RPMI8226 (cell line): ENCODE results near the gene CLNK.
"Not testable (repeated sequence)": the region's sequence is repeated elsewhere in the genome, so short reads cannot be mapped to it uniquely, and the experiment has no call there.

ENCODE experiments used
- DNase-seq: peaks from one replicate; pipeline ENCODE4 v3.0.0-alpha.2; 2015

CLNK gene

DNA sequence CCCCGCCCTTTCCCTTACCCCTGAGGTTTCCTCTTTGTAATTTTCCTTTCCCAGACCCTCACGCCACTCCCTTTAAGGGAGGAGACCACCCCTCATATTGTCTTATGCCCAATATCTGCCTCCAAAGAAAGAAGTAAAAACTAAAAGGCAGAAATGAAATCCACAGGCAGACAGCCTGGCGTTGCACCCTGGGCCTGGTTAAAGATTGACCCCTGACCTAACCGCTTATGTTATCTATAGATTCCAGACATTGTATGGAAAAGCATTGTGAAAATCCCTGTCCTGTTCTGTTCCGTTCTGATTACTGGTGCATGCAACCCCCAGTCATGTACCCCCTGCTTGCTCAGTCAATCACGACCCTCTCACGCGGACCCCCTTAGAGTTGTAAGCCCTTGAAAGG is 110.0 kb downstream of the CLNK start:
- DNase-seq = not testable (repeated sequence)

GRCh38 chr4:10571909-10572308 is 112.7 kb downstream of the CLNK start:
- no peak for DNase-seq

GRCh38 chr4:10569491-10569890 is 115.1 kb downstream of the CLNK start:
- DNase-seq = no peak

DNA sequence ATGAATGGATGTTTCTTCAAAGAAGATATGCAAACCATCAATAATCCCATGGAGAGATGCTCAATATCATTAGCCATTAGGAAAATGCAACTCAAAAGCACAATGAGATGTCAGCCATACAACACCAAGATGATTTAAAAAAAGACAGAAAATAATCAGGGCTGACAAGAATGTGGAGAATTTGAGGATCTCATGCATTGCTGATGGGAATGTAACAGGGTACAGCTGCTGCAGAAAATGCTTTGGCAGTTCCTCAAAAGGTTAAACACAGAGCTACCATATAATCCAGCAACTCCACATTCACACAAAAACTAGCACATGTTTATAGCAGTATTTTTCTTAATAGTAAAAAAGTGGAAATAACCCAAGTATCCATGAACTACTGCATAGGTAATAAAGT is 116.8 kb downstream of the CLNK start:
- DNase-seq = no peak

- DNase-seq = no peak
Observed at GRCh38 chr4:10565166-10565780, 119.3 kb downstream of the CLNK start.

GRCh38 chr4:10554694-10555093 is 129.9 kb downstream of the CLNK start:
- DNase-seq = peak; percentile 44

DNA sequence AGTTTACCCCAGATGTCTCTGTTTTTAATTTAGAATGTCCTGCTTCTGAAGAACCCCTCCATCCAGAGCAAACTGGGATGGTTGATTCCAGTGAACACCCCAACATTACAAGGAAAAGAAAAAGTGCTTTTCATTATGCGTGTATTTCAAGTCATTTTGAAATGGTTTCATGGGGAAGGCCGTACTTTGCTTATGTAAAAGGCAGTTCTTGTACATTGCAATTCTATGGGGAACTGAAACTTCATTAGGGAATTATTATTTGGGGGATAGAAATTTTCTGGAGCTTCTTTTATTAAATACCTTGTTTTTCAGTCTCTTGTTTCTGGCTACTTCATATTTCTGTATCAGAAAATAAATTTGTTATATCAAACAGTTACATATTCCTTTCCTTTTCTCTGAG is 130.4 kb downstream of the CLNK start:
- DNase-seq = no peak

GRCh38 chr4:10552591-10553280 is 131.8 kb downstream of the CLNK start:
- no peak for DNase-seq

- DNase-seq = no peak
Observed at GRCh38 chr4:10535912-10536311, 148.7 kb downstream of the CLNK start.

GRCh38 chr4:10534820-10535219 is 149.7 kb downstream of the CLNK start:
- DNase-seq = no peak

GRCh38 chr4:10532155-10532554 is 152.4 kb downstream of the CLNK start:
- DNase-seq = no peak

GRCh38 chr4:10530137-10530786 is 154.3 kb downstream of the CLNK start:
- no peak for DNase-seq

- no peak for DNase-seq
Observed at GRCh38 chr4:10529291-10530136, 155.1 kb downstream of the CLNK start.

GRCh38 chr4:10527438-10527837 is 157.1 kb downstream of the CLNK start:
- DNase-seq = no peak

GRCh38 chr4:10526429-10527222 is 157.9 kb downstream of the CLNK start:
- DNase-seq = no peak

DNA sequence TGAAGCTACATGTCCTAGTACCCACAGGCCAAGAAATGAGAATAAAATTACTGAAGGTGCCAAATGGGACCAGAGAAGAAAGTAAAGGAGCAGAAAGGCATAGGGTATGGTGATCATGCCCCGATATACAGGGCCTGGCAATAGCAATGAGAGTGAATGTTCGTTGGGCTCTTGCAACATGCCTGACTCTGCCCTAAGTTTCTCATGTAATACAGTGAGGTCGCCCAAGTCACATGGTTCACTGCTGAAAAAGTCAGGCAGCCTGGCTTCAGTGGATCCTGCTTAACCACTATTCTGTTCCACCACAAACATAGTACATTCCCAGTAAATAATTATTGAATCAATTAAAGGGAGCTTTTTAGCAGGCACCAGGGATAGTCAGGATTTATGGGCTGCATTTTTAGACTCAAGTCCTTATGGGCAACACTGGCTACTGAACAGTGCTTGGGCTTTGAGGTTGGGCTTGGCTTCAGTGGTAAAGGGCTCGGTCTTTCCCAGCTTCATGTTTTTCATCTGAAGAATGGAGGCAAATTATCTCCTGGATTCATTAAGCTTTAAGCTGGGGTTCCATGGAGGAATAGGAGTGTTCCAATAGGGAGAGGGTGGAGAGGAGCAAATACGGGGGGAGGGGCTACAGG is 160.3 kb downstream of the CLNK start:
- DNase-seq = no peak

DNA sequence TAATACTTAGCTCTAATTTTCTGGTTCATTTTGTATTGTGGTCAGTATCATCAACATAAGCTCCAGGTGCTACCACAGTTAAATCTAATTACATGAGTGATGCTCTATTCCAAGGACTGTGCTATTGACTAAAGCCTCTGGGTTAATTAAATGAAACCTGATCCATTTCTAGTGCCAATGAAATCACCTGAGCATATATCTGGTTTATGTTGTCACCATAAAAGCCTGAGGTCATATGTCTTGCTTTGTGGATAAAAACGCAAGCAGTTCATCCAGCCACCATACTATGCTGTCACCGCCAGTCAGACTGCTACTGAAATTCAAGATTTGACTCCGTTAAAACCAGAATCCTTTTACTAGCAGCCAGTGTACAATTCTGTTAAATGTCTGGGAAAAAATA is 163.1 kb downstream of the CLNK start:
- no peak for DNase-seq

GRCh38 chr4:10509733-10510132 is 174.8 kb downstream of the CLNK start:
- no peak for DNase-seq

DNA sequence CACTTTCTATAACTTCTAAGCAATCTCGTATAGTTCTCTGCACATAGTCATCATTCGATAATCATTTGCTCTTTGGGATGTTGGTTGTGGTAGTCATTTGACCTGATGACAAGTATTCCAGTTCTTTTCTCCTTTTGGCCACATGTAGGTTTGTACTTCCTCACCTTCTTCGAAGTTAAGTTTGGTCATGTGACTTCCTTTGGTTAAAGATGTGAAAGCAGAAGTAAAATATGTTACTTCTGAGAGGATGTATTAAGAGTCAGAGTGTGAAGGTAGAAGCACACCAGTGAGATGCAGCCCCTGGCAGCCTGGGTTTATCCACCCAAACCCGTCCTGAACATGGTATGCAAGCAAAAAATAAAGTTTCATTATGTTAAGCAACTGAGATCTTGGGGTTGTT is 178.5 kb downstream of the CLNK start:
- DNase-seq = no peak

DNA sequence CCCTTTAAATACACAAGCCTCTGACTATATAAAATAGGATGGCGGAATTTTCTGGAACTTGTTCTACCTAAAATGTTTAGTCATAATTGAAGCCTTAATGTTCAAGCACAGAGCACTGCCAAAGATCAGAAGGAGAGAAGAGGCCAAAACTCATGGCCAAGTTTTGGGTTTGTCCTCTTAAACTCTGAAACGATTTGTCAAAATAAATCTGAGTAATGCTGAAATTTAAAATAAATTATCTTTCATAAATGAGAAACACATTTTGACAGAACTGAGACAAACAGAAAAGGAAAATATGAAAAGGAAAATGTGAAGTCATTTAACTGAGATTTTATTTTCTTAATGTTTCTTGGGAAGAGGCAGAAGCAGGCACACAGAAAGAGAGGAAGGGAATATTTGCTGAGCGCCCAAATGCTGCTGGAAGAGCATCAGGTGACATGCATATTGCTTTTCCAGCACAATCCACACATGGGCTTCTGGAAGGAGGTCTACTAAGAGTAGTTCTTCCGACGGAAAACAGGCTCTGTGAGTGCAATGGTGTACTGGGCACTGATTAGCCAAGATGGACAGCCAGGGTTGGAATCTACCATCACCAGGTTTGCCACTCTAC is 179.9 kb downstream of the CLNK start:
- no peak for DNase-seq

DNA sequence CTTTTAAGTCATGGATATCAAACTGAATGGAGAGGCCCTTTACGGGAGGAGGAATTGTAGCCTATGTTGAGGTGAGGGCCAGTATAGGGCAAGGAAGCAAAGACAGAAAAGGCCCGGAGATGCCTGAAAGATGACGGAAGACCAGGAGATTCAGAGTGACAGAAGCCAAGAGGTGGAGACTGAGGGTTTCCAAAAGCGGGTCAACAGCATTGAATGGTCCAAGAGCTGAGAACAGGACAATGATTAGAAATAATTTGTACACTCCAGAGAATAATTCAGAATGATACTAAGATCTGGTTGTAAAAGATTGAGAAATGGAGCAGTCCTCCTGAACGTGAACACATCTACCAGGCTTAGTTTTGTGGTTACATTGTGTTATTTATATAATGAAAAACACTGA is 181.9 kb downstream of the CLNK start:
- no peak for DNase-seq

DNA sequence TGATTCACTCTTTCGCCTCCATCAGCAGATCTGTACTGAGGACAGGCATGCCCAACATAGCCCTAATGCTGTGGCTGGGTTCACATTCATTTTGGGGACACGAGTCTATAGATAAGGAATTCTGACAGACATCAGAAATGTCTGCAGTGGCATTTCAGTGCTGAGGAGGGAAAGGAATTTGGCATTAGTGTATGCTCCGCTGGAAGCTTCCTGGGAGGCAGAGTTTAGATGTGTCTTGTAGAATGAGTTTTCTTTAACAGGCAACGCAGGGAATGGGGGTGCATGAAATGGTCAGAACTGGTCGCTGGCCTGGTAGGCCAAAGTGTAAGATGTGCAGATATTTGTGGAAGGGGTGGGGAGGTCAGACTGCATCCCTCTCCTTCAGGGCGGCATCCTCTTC is 183.8 kb downstream of the CLNK start:
- no peak for DNase-seq
